Measurements from ENCODE around the gene AKR1E2.

AKR1E2 gene

GRCh38 chr10:4845766-4846165 lies 19.8 kb downstream of the AKR1E2 start:
- no peak for DNase-seq (ENCODE audit: low spot score)

GRCh38 chr10:4846775-4847174 lies 20.8 kb downstream of the AKR1E2 start:
- no peak for DNase-seq (ENCODE audit: low spot score)

GRCh38 chr10:4847561-4848355 lies 21.8 kb downstream of the AKR1E2 start:
- no peak for DNase-seq (ENCODE audit: low spot score)

GRCh38 chr10:4848356-4849041 lies 22.5 kb downstream of the AKR1E2 start:
- DNase-seq (ENCODE audit: low spot score) = no peak

- no peak for DNase-seq (ENCODE audit: low spot score)
Measured at GRCh38 chr10:4849042-4849402, 23.0 kb downstream of the AKR1E2 start.

- peak; percentile 78 for DNase-seq (ENCODE audit: low spot score)
Measured at GRCh38 chr10:4849555-4850242, 23.7 kb downstream of the AKR1E2 start.

GRCh38 chr10:4850397-4850796 lies 24.4 kb downstream of the AKR1E2 start:
- DNase-seq (ENCODE audit: low spot score) = no peak

GRCh38 chr10:4851176-4851575 lies 25.2 kb downstream of the AKR1E2 start:
- no peak for DNase-seq (ENCODE audit: low spot score)

- DNase-seq (ENCODE audit: low spot score) = no peak
Measured at GRCh38 chr10:4851846-4852245, 25.8 kb downstream of the AKR1E2 start.

- DNase-seq (ENCODE audit: low spot score) = no peak
Measured at GRCh38 chr10:4865945-4866661, 40.1 kb downstream of the AKR1E2 start.

- DNase-seq (ENCODE audit: low spot score) = no peak
Measured at GRCh38 chr10:4867109-4867519, 41.1 kb downstream of the AKR1E2 start.

GRCh38 chr10:4867520-4868356 lies 41.7 kb downstream of the AKR1E2 start:
- DNase-seq (ENCODE audit: low spot score) = no peak

GRCh38 chr10:4868357-4868657 lies 42.3 kb downstream of the AKR1E2 start:
- DNase-seq (ENCODE audit: low spot score) = no peak

GRCh38 chr10:4882704-4883078 lies 56.7 kb downstream of the AKR1E2 start:
- DNase-seq (ENCODE audit: low spot score) = no peak

GRCh38 chr10:4883079-4883739 lies 57.2 kb downstream of the AKR1E2 start:
- no peak for DNase-seq (ENCODE audit: low spot score)

GRCh38 chr10:4885162-4885561 lies 59.2 kb downstream of the AKR1E2 start:
- DNase-seq (ENCODE audit: low spot score) = no peak

GRCh38 chr10:4887501-4887900 lies 61.5 kb downstream of the AKR1E2 start:
- DNase-seq (ENCODE audit: low spot score) = no peak

- DNase-seq (ENCODE audit: low spot score) = no peak
Measured at GRCh38 chr10:4888236-4888635, 62.2 kb downstream of the AKR1E2 start.

GRCh38 chr10:4889959-4890358 lies 64.0 kb downstream of the AKR1E2 start:
- DNase-seq (ENCODE audit: low spot score) = no peak

- no peak for DNase-seq (ENCODE audit: low spot score)
Measured at GRCh38 chr10:4892681-4893080, 66.7 kb downstream of the AKR1E2 start.

- no peak for DNase-seq (ENCODE audit: low spot score)
Measured at GRCh38 chr10:4894335-4894734, 68.3 kb downstream of the AKR1E2 start.

Measured in HuH-7 (cell line).